HG02981 (cell line): ENCODE data around the gene ST6GALNAC5.
"Not testable (repeated sequence)": the region's sequence is repeated elsewhere in the genome, so short reads cannot be mapped to it uniquely, and the experiment has no call there.

Experiments
- ATAC-seq: cut with Tn5 transposase; IDR thresholded peaks from one replicate; pipeline ENCODE4 v1.9.1; 2021; ENCODE audit warnings: mild to moderate bottlenecking, moderate library complexity; ENCODE audit not compliant: unreplicated experiment

ST6GALNAC5 gene

GRCh38 chr1:76865696-76866286 is 1.5 kb upstream of the ST6GALNAC5 start:
- ATAC-seq = no peak

GRCh38 chr1:76866566-76866965 is 714 bp upstream of the ST6GALNAC5 start:
- no peak for ATAC-seq

GRCh38 chr1:76868154-76868882 is 1.0 kb downstream of the ST6GALNAC5 start:
- peak; percentile 61 for ATAC-seq

GRCh38 chr1:76868916-76869315 is 1.6 kb downstream of the ST6GALNAC5 start:
- no peak for ATAC-seq

GRCh38 chr1:76870037-76870436 is 2.8 kb downstream of the ST6GALNAC5 start:
- ATAC-seq = no peak

GRCh38 chr1:76871355-76871974 is 4.2 kb downstream of the ST6GALNAC5 start:
- ATAC-seq = peak; percentile 55

GRCh38 chr1:76872944-76873343 is 5.7 kb downstream of the ST6GALNAC5 start:
- ATAC-seq = no peak

- no peak for ATAC-seq
Measured at GRCh38 chr1:76876655-76877395, 9.5 kb downstream of the ST6GALNAC5 start.

- ATAC-seq = not testable (repeated sequence)
Measured at GRCh38 chr1:76879014-76879413, 11.7 kb downstream of the ST6GALNAC5 start.

GRCh38 chr1:76881762-76882161 is 14.5 kb downstream of the ST6GALNAC5 start:
- ATAC-seq = no peak

GRCh38 chr1:76891931-76892622 is 24.8 kb downstream of the ST6GALNAC5 start:
- no peak for ATAC-seq

- ATAC-seq = no peak
Measured at GRCh38 chr1:76892675-76893074, 25.4 kb downstream of the ST6GALNAC5 start.

- peak; percentile 94 for ATAC-seq
Measured at GRCh38 chr1:76901158-76901767, 34.0 kb downstream of the ST6GALNAC5 start.

GRCh38 chr1:76905876-76906595 is 38.8 kb downstream of the ST6GALNAC5 start:
- ATAC-seq = no peak

GRCh38 chr1:76909311-76909710 is 42.0 kb downstream of the ST6GALNAC5 start:
- ATAC-seq = no peak

GRCh38 chr1:76919085-76919484 is 51.8 kb downstream of the ST6GALNAC5 start:
- ATAC-seq = no peak

GRCh38 chr1:76921590-76921989 is 54.3 kb downstream of the ST6GALNAC5 start:
- no peak for ATAC-seq

- no peak for ATAC-seq
Measured at GRCh38 chr1:76925825-76926224, 58.5 kb downstream of the ST6GALNAC5 start.

- no peak for ATAC-seq
Measured at GRCh38 chr1:76928522-76928921, 61.2 kb downstream of the ST6GALNAC5 start.

GRCh38 chr1:76929136-76929535 is 61.9 kb downstream of the ST6GALNAC5 start:
- no peak for ATAC-seq
